ENCODE results near the gene MAGI2.

MAGI2 gene

DNA sequence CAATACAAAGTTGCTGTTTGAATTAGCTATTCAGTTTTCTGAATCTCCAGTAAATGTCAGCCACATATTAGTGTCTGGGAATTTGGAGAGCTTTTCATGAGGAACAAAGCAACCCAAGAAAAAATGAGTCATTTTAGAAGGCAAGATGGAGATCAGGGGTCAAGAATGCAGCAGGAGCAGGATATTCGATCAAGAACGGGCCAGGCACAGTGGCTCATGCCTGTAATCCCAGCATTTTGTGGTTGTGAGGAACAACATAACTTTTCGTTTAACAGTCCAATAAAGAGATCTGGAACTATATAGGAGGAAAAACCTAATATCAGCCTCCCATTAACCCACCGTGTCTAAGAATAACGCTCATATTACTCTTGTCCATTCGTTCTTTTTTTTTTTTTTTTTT is 600.5 kb downstream of the MAGI2 start:
- Histone ChIP-seq H2AFZ (ENCODE audit: low read length) (no peak overlapping the region), H3K4me1 (ENCODE audit: insufficient read depth, low read length, poor library complexity, severe bottlenecking) (no peaks in the 10 kb centered on the region), H3K79me2 (ENCODE audit: insufficient read depth, low read length) (no peaks in the 10 kb centered on the region), H3K4me2 (ENCODE audit: low read depth, low read length, poor library complexity, severe bottlenecking) (no peak overlapping the region), H3F3A (ENCODE audit: low read depth) (no peaks in the 10 kb centered on the region), H3K9me2 (replicated peaks; ENCODE audit: low read depth, low read length) (no peaks in the 10 kb centered on the region), H3K27me3 (ENCODE audit: insufficient read depth, low read length, poor library complexity, severe bottlenecking) (no peaks in the 10 kb centered on the region), H3K36me3 (ENCODE audit: insufficient read depth, low read length) (no peaks in the 10 kb centered on the region), H3K4me3 (ENCODE audit: low read length, poor library complexity, severe bottlenecking) (no peak overlapping the region), H3K9ac (ENCODE audit: low read depth, low read length, poor library complexity, severe bottlenecking) (no peak overlapping the region), H3K9me3 (ENCODE audit: insufficient read depth, low read depth, low read length) (no peaks in the 10 kb centered on the region), H4K20me1 (ENCODE audit: insufficient read depth, low read length, poor library complexity, severe bottlenecking) (no peaks in the 10 kb centered on the region)
- TF ChIP-seq, protein P1, sequence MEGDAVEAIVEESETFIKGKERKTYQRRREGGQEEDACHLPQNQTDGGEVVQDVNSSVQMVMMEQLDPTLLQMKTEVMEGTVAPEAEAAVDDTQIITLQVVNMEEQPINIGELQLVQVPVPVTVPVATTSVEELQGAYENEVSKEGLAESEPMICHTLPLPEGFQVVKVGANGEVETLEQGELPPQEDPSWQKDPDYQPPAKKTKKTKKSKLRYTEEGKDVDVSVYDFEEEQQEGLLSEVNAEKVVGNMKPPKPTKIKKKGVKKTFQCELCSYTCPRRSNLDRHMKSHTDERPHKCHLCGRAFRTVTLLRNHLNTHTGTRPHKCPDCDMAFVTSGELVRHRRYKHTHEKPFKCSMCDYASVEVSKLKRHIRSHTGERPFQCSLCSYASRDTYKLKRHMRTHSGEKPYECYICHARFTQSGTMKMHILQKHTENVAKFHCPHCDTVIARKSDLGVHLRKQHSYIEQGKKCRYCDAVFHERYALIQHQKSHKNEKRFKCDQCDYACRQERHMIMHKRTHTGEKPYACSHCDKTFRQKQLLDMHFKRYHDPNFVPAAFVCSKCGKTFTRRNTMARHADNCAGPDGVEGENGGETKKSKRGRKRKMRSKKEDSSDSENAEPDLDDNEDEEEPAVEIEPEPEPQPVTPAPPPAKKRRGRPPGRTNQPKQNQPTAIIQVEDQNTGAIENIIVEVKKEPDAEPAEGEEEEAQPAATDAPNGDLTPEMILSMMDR (conservative IDR thresholded peaks at IDR 0.05; ENCODE audit: low read length): no peak
- no peak for TF ChIP-seq EZH2phosphoT487 (IDR thresholded peaks at IDR 0.05; ENCODE audit: borderline replicate concordance)

DNA sequence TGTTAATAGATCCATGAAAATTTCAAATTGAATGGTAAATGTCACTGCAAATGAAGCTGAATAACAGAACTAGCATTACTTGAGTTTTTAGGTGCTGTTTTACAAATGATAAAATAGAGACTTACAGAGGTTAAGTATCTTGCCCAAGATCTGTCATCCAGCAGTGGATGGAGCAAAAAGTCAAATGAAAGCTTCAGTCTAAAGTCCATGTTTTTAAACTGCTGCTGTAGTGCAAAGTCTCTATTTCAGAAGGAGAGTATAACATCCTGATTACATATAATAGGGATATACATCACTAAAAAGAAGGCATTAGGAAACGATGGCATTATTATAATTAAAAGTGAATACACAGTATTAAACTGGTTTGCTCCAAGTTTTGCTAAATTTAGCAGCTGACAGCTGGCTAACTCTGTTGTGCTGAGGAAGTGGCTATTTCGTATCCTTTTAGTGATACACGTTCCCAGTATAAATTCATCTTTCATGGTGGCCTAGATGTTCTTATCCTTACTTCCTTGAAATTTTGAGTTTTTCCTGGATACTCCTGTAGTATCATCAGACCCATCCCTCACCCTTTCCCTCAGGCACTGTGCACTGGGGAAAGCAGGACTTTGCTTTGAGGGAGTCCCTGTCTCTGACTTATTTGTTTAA is 603.2 kb downstream of the MAGI2 start:
- Histone ChIP-seq H3K9me3 (ENCODE audit: insufficient read depth, low read depth, low read length) (no peaks in the 10 kb centered on the region), H3K4me1 (ENCODE audit: insufficient read depth, low read length, poor library complexity, severe bottlenecking) (no peaks in the 10 kb centered on the region), H4K20me1 (ENCODE audit: insufficient read depth, low read length, poor library complexity, severe bottlenecking) (no peaks in the 10 kb centered on the region), H3K9me2 (replicated peaks; ENCODE audit: low read depth, low read length) (no peaks in the 10 kb centered on the region), H3K36me3 (ENCODE audit: insufficient read depth, low read length) (no peaks in the 10 kb centered on the region), H3K4me3 (ENCODE audit: low read length, poor library complexity, severe bottlenecking) (no peak overlapping the region), H3K4me2 (ENCODE audit: low read depth, low read length, poor library complexity, severe bottlenecking) (no peak overlapping the region), H3K9ac (ENCODE audit: low read depth, low read length, poor library complexity, severe bottlenecking) (no peak overlapping the region), H2AFZ (ENCODE audit: low read length) (no peak overlapping the region), H3F3A (ENCODE audit: low read depth) (no peaks in the 10 kb centered on the region), H3K79me2 (ENCODE audit: insufficient read depth, low read length) (no peaks in the 10 kb centered on the region), H3K27me3 (ENCODE audit: insufficient read depth, low read length, poor library complexity, severe bottlenecking) (no peaks in the 10 kb centered on the region)
- no peak for TF ChIP-seq EZH2phosphoT487 (IDR thresholded peaks at IDR 0.05; ENCODE audit: borderline replicate concordance)
- TF ChIP-seq, protein P1 (conservative IDR thresholded peaks at IDR 0.05; ENCODE audit: low read length): no peak

DNA sequence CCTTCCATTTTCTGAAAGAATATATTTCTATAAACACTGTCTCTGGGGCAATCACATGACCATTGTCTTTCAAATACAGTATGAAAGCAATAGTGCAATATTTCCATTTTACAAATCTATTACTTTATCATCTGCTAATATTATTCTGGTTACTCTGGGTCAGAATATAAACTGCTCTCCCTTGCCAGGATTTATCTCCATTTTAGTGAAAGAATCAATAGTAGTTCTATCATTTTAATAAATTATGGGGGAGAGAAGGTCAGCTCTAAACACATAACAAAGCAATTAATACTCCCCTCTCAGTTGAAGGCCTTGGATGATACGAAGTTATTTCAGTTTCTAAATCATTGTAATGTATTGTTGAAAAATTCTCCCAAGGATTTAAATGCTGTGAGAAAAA is 608.3 kb downstream of the MAGI2 start:
- H3K4me3 ChIP-seq (ENCODE audit: low read length, poor library complexity, severe bottlenecking): no peak overlapping the region

More for the DNA sequence above, 608.3 kb downstream of the MAGI2 start:
- H3K4me2 ChIP-seq (ENCODE audit: low read depth, low read length, poor library complexity, severe bottlenecking): no peak overlapping the region
- H4K20me1 ChIP-seq (ENCODE audit: insufficient read depth, low read length, poor library complexity, severe bottlenecking): no peaks in the 10 kb centered on the region
- no peaks in the 10 kb centered on the region for H3K9me2 ChIP-seq (replicated peaks; ENCODE audit: low read depth, low read length)
- H3K9ac ChIP-seq (ENCODE audit: low read depth, low read length, poor library complexity, severe bottlenecking): no peak overlapping the region
- TF ChIP-seq, protein P1 (conservative IDR thresholded peaks at IDR 0.05; ENCODE audit: low read length): no peak
- TF ChIP-seq EZH2phosphoT487 (IDR thresholded peaks at IDR 0.05; ENCODE audit: borderline replicate concordance): no peak
- no peaks in the 10 kb centered on the region for H3K27me3 ChIP-seq (ENCODE audit: insufficient read depth, low read length, poor library complexity, severe bottlenecking)
- H3K4me1 ChIP-seq (ENCODE audit: insufficient read depth, low read length, poor library complexity, severe bottlenecking): no peaks in the 10 kb centered on the region
- no peak overlapping the region for H2AFZ ChIP-seq (ENCODE audit: low read length)
- H3K36me3 ChIP-seq (ENCODE audit: insufficient read depth, low read length): no peaks in the 10 kb centered on the region
- no peaks in the 10 kb centered on the region for H3F3A ChIP-seq (ENCODE audit: low read depth)
- H3K9me3 ChIP-seq (ENCODE audit: insufficient read depth, low read depth, low read length): no peaks in the 10 kb centered on the region
- no peaks in the 10 kb centered on the region for H3K79me2 ChIP-seq (ENCODE audit: insufficient read depth, low read length)

Measured in Loucy (cell line).